ENCODE data around the gene ALOX15B.

The ALOX15B gene, protein sequence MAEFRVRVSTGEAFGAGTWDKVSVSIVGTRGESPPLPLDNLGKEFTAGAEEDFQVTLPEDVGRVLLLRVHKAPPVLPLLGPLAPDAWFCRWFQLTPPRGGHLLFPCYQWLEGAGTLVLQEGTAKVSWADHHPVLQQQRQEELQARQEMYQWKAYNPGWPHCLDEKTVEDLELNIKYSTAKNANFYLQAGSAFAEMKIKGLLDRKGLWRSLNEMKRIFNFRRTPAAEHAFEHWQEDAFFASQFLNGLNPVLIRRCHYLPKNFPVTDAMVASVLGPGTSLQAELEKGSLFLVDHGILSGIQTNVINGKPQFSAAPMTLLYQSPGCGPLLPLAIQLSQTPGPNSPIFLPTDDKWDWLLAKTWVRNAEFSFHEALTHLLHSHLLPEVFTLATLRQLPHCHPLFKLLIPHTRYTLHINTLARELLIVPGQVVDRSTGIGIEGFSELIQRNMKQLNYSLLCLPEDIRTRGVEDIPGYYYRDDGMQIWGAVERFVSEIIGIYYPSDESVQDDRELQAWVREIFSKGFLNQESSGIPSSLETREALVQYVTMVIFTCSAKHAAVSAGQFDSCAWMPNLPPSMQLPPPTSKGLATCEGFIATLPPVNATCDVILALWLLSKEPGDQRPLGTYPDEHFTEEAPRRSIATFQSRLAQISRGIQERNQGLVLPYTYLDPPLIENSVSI

DNA sequence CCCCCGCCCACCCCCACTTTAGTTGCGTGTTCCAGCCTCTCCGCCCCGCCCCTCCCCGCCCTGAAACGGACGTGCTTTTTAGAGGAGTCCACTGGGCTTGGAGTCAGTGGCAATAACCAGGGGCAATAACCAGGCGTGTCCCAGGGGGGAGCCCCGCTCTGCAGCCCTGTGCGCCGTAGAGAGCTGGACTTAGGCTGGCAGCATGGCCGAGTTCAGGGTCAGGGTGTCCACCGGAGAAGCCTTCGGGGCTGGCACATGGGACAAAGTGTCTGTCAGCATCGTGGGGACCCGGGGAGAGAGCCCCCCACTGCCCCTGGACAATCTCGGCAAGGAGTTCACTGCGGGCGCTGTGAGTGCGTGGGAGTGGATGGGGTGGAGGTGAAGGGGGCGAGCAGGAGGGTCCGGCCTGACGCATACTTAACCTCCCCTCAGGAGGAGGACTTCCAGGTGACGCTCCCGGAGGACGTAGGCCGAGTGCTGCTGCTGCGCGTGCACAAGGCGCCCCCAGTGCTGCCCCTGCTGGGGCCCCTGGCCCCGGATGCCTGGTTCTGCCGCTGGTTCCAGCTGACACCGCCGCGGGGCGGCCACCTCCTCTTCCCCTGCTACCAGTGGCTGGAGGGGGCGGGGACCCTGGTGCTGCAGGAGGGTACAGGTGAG lies at the start of gene ALOX15B:
Gene ALOX15B (plus strand): TSS at position 106 of the 657 bp plus-strand sequence. CDS start 97 bp downstream, at position 203.
- DNase-seq: no peak

DNA sequence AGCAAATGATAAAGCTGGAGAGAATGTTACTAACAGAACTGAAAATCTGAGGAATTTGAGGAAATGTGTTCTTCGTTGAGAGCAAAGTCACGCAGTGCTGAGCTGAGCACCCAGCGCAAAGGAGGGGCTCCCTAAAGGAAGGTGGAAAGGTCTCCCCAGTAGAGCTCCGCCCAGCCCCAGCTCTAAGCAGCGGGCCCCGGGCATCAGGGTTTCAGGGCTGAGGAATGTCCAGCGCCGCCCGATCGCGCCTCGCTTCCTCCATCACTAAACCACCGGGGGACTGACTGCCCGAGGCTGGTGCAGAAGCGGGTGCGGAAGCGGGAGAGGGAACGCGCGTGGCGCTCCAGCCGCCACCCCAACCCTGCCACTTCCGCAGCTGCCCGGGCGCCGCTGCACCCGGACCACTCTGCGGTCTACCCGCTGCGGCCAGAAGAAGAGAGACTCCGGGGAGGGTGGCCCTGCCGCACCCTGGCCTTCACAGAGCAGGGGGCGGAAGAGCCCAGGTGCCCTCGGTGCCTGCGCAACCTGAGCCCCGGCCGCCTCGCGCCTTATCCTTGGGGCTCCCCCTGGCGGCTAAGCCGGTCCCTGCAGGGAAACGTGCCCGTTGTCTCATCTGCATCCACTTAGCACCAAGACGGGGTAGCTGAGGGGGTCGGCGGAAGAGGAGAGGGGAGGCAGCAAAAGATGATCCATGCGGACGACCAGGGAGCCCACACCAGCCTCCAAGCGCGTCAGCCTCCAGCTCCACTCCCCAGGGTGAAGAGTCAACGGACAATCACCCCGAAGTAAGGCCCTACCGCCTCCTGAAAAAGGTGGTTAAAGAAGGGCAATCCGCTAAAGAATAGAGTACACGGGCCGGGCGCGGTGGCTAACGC lies 48.8 kb upstream of the ALOX15B start:
- peak; percentile 16 to 58 for DNase-seq

DNA sequence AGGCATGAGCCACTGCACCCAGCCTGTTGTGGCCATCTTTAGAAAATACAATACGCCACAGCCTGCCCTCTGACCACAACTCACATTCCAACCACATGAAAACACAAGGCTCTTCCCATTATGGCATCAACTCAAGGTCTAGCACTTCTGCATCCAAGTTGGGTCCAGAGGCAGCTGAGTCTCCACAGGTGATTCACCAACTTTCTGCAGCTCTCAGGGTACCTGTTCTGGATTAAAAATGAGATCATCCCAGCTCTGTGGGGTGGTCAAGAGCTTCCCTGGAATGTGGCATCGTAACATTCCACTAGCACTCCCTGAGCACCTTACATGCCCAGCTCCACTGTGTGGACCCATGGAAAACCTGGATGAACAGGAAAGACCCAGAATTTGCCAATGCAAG lies 46.3 kb upstream of the ALOX15B start:
- DNase-seq: no peak

DNA sequence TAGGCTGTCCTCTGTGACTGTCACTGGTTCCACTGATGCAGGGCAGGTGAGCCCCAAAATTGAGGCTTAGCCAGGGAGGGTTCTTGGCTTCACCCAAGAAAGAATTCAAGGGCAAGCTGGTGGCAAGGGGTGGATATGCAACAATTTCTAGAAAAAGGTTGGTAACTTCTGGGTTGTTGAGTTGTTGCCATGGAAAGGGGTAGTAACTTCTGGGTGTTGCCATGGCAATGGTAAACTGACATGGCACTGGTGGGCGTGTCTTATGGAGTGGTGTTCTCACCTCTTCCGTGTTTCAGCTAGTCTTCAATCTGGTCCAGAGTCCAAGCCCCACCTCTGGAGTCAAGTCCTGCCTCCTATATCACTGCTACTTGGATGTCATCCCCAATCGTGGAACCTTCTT lies 45.9 kb upstream of the ALOX15B start:
- DNase-seq: no peak

DNA sequence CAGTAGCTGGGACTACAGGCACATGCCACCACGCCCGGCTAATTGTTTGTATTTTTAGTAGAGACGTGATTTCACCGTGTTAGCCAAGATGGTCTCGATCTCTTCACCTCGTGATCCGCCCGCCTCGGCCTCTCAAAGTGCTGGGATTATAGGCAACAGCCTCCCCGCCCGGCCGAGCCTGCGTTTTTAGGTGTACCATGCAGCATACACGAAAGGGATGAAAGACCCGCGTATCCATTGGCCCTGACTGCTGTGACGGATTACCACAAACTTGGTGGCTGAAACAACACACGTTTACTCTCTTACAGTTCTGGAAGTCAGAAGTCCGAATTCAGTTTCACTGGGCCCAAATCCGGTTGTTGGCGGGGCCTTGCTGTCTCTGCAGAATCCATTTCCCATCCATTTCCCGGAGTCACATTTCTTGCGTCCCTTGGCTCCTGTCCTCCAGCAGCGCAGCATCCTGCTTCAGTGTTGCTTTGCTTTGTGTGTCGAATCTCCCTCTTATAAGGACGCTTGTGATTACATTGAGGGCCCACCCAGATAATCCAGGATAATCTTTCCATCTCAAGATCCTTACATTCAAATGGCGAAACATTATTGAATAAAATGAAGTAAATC lies 44.8 kb upstream of the ALOX15B start:
- no peak for DNase-seq

DNA sequence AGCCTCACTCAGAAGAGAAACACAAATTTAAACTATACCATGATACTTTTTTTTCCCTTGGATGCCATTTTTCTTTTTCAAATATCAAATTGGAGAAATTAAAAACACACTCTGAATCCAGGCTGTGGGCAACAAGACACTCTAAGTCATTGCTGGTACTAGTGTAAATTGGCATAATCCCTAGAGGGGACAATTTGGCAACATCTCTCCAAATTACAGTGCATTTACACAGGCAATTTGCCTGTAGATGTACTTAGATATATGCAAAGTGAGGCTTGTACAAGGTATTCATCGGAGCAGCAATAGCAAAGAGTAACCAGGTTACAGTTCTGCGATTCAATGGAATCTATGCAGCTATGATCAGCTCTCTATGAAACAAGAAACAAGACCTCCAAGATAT lies 43.1 kb upstream of the ALOX15B start:
- DNase-seq: no peak

DNA sequence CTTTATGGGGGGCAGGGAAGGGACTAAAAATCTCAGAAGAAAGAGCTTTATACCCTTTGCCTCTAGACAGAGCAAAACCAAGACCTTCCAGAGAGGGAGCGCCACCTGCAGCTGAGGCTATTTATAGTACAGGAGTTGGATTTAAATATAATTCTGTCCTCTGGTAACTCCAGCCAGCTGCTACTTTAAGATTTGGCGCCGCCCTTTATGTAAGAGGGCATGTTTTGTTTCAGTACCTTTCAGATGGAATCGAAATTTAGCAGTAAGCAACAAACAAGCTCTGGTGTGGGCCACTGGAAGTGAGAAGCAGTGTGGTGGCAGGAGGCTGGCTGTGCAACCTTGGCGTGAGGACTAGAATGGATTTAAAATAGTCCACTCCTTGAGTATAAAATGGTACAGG lies 41.7 kb upstream of the ALOX15B start:
- DNase-seq: no peak

DNA sequence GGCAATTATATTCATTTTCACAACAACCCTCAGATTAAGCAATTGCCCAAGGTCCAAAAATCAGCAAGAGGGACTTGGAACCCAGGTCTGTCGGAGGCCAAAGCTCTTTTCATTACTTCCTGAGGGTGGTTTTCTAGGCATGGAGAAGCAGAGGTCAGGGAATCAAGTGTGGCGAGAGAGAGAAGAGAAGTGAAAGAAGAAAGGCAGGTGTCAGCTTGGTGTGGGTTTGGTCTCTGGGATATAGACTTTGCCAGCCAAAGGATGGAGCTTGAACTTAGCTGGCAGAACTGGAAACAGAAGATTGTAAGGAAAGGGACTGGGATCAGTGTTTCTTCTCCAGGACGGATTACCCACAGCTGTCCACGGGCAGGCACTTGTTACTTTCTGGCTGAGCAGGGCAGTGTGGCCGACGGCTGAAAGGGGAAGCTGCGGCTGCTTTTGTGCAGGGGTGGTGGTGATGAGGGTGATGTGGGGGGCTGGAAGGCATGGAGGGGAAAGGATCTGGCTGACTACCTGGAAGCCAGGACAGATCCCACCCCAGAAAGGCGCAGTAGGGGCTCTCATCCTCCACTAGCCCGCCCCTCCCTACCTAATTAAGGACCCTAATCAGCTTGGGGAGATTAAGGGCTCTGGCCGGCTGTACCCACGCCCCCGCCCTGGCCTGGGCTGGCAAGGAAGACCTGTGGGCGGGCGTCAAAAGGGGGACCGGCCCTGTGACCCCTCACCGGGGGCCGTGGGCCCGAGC lies 36.7 kb upstream of the ALOX15B start, which contains the start of gene GUCY2D:
Gene GUCY2D (plus strand): TSS at position 640 of the 745 bp plus-strand sequence. CDS start 433 bp downstream, outside the sequence.
- DNase-seq: no peak

DNA sequence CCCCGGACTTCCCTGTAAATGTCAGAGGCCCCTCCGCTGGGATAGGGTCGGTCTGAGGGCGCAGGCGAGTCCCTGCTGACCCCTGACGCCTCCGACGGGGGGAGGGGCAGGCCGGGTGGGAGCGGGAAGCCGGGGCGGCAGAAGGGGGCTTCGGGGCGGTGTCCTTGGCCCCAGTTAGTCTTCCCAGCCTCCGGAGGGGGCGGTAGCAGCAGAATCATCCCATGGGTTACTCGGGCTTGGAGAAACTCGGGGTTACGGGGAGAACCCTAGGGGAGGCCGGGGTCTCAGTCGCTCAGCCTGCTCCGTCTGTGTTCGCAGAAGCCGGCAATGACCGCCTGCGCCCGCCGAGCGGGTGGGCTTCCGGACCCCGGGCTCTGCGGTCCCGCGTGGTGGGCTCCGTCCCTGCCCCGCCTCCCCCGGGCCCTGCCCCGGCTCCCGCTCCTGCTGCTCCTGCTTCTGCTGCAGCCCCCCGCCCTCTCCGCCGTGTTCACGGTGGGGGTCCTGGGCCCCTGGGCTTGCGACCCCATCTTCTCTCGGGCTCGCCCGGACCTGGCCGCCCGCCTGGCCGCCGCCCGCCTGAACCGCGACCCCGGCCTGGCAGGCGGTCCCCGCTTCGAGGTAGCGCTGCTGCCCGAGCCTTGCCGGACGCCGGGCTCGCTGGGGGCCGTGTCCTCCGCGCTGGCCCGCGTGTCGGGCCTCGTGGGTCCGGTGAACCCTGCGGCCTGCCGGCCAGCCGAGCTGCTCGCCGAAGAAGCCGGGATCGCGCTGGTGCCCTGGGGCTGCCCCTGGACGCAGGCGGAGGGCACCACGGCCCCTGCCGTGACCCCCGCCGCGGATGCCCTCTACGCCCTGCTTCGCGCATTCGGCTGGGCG lies 35.9 kb upstream of the ALOX15B start:
- DNase-seq: no peak

DNA sequence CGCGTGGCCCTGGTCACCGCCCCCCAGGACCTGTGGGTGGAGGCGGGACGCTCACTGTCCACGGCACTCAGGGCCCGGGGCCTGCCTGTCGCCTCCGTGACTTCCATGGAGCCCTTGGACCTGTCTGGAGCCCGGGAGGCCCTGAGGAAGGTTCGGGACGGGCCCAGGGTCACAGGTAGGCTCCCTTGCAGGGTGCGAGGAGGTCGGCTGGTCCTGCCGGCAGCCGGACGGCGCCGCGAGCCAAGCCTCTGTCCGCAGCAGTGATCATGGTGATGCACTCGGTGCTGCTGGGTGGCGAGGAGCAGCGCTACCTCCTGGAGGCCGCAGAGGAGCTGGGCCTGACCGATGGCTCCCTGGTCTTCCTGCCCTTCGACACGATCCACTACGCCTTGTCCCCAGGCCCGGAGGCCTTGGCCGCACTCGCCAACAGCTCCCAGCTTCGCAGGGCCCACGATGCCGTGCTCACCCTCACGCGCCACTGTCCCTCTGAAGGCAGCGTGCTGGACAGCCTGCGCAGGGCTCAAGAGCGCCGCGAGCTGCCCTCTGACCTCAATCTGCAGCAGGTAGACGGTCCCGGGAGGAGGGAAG lies 35.2 kb upstream of the ALOX15B start:
- no peak for DNase-seq

DNA sequence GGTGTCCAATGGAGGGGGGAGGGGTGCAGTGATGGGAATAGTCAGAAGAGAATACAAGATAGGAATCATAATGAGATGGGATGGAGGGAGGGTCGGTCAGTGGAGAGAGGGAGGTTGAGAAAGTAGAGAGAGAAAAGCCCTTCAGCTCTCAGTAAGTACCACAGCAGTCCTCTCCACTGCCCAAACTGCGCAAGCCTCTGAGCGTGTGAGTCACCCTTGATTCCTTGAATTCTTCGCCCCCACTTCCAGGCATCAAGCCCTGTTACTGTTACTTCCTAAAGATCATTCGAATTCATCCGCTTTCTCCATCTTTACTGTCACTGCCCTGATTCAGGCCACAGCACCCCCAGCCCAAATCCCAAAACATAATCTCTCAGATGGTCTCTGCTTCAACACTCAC lies 34.0 kb upstream of the ALOX15B start:
- no peak for DNase-seq

DNA sequence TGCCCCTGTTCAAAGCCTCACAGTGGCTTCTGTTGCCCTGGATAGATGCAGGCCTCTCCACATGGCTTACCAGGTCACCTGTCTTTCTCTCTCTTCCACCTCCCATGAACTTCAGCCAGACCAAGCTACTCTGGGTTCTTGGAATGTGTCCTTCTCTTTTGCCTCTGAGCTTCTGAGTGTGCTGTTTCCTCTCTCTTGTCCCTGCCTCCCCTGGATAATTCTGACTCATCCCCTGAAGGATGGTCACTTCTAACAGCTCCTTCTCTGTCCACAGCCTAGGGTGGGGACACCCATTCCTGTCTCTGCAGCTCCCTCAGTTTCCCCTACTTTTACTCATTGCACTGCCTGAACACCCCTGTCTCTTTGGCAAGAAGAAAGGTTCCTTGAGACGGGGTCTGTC lies 33.5 kb upstream of the ALOX15B start:
- DNase-seq: no peak

DNA sequence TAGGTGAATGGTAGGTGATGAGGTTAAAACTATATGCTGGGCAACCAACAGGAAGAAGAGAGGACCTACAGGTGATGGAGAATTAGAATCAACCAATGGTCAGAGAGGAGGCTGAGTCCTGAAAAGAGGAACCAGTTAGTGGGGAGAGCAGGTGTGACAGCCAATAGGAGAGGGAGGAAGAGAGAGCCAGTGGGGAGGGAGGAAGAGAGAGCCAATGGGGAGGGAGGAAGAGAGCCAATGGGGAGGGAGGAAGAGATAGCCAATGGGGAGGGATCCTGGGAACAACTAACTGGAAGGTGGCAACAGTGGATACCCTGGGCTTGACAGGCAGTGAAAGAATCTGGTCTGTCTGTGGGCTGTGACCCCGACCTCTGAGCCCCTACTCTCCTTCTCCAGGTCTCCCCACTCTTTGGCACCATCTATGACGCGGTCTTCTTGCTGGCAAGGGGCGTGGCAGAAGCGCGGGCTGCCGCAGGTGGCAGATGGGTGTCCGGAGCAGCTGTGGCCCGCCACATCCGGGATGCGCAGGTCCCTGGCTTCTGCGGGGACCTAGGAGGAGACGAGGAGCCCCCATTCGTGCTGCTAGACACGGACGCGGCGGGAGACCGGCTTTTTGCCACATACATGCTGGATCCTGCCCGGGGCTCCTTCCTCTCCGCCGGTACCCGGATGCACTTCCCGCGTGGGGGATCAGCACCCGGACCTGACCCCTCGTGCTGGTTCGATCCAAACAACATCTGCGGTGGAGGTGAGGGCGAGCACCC lies 32.7 kb upstream of the ALOX15B start:
- DNase-seq: no peak

DNA sequence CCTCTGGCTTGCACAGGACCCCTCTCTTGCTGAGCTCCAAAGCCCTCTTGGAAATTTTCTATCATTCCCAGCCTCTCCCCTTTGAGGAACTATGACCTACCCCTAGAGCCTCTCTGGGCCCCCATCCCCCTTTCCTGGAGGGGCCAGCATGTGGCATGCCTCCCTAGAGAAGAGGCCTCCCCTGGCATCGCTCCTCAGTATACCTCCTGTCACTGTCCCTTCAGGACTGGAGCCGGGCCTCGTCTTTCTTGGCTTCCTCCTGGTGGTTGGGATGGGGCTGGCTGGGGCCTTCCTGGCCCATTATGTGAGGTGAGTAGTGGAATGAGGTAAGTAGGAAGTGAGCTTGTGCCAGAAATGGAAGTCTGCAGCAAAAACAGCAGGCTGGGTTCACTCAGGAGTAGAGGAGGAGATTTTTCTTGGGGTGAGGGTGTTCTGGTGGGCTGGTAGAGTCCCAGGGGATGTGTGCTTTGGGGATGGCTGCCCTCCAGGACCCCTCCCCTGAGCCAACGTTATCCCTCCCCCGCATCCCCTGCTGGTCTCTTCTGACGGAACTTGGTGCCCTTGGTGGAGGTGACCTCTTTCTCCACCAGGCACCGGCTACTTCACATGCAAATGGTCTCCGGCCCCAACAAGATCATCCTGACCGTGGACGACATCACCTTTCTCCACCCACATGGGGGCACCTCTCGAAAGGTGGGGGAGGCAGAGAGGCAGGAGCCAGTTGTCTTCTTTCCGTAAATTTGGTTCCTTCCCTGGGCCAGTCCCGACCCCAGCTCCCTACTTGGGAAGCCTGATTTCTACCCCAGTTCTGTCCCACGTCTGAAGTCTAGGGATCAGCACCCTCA lies 31.8 kb upstream of the ALOX15B start:
- no peak for DNase-seq

DNA sequence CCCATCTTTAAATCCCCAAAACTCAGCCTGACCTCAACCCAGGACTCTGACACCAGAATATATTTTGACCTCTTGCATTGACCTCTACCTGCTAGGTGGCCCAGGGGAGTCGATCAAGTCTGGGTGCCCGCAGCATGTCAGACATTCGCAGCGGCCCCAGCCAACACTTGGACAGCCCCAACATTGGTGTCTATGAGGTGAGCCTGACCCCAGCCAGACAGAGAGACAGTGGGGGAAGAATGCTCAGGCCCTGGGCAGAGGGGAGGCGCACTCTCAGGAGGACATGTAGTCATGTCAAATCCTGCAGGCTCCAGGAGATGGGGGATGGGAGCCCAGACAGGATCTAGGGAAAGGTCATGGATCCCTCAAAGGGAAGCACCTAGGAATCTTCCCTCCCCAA lies 31.0 kb upstream of the ALOX15B start:
- no peak for DNase-seq

DNA sequence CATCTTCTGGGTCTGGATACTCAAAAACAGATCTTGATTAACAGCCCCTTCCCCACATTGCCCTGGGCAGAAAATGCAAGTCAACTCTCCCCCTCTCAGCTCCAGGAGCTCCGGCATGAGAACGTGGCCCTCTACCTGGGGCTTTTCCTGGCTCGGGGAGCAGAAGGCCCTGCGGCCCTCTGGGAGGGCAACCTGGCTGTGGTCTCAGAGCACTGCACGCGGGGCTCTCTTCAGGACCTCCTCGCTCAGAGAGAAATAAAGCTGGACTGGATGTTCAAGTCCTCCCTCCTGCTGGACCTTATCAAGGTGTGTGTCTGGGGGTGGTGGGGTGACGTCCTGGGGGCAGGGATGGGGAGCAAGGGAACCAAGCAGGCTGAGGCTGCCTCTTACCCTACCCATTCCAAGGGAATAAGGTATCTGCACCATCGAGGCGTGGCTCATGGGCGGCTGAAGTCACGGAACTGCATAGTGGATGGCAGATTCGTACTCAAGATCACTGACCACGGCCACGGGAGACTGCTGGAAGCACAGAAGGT lies 26.7 kb upstream of the ALOX15B start:
- no peak for DNase-seq

DNA sequence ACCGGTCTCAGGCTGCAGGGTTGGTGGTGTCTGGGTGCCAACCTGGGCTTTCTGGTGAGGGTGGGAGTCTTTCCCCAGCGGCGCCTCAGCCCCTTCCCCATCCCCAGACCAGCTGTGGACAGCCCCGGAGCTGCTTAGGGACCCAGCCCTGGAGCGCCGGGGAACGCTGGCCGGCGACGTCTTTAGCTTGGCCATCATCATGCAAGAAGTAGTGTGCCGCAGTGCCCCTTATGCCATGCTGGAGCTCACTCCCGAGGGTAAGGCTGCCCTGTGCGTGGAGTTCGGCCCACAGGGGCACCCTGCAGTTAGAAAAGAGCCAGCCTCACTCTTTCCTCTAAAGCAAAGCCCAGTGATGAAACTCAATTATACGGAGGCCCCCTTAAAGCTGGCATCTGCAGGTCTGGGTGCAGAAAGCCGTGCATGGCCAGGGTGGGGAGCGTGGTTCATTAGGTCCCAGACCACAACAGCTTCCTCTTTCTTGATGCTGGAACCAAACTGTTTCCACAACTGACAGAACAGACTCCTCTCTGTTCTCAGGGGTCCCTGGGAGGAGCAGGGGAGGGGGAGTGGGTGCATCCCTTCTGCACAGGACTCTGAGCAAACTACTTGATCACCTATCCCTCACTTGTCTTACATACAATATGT lies 25.7 kb upstream of the ALOX15B start:
- no peak for DNase-seq

Measured in NCI-H187 (cell line).